GM21737 (cell line): ENCODE data around the gene CNGA3.
"Not testable (repeated sequence)": the region's sequence is repeated elsewhere in the genome, so short reads cannot be mapped to it uniquely, and the experiment has no call there.

Source experiments
- ATAC-seq: cut with Tn5 transposase; IDR thresholded peaks from one replicate; pipeline ENCODE4 v1.9.1; 2021; ENCODE audit warnings: mild to moderate bottlenecking, moderate library complexity; ENCODE audit not compliant: unreplicated experiment

CNGA3 gene

DNA sequence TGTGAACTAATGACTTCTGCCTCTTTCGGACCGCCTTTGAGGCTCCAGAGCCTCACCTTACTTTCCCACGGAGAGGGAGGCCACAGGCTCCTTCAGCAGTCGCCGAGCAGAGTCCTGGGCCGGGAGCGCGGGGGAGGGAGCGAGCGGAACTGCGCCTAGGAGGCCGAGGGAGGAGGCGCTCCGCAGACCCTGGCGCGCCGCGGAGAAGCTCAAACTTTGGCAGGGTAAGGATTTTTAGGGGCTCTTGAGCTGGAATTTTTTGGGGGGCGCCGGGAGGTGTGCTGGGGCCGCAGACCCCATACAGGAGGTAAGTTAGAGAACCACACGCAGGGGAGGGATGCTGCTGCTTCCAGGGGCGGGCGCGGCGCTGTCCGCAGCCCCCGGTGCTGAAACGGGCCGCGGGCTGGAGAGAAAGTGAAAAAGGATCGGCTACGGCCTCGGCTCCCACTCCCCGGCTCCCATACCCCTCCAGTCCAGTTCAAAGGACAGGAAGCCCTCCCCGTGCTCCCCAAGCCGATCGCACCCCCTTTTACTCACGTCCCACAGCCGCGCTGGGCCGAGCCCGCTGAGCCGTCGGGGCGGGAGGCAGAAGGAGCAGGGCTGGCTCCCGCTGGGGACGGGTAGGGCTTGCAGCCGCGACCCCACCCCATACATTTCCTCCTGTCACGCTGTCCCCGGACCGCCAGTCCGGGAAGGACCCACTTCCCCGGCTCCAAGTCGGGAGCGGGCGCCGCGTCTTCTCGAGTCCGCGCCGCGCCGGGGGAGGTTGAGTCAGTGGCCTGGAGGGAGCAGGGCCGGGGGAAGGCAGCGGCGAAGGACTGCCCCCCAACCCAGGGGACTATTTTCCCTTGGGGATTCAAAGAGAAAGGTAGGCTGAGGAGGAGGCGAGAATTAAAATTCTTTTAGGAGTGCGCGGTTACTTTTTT lies at the start of gene CNGA3:
TSS of gene CNGA3 (plus strand) at position 146 of the 926 bp plus-strand sequence. CDS start 23,520 bp downstream, outside the sequence.
- no peak for ATAC-seq

DNA sequence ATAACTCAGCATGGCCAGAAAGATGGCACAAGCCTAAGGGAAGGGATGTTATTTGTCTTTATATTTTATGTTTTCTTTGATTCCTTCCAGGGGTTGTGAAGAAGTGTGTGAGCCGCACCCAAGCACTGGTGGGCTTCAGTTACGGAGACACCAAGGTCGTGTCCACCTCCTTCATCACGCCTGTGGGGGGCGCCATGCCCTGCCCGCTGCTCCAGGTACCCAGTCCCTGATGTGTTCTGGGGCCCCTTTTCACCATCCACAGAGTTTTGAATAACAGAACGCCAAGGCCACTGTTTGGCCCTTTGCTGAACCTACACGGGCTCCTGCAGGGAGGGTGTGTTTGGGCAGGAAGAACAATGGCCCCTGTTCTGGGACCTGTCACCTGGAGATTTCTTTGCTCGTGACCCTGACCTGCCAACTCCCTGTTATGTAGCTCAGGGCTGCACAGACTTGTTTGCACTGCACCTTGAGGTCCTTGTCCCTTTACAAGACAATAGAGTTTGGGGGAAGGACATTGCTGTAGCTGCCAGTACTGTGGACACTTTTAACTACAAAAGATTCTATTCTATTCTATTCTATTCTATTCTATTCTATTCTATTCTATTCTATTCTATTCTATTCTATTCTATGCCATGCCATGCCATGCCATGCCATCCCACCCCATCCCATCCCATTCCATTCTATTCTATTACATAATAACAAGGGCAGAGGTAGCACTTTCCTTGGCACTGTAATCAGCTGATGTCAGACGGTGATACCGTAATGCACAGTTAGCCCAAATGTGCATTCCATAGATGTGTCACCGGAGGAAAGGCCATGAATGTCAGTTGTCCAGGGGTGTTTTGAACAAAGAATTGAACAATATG lies 48.2 kb upstream of the CNGA3 start:
- no peak for ATAC-seq

DNA sequence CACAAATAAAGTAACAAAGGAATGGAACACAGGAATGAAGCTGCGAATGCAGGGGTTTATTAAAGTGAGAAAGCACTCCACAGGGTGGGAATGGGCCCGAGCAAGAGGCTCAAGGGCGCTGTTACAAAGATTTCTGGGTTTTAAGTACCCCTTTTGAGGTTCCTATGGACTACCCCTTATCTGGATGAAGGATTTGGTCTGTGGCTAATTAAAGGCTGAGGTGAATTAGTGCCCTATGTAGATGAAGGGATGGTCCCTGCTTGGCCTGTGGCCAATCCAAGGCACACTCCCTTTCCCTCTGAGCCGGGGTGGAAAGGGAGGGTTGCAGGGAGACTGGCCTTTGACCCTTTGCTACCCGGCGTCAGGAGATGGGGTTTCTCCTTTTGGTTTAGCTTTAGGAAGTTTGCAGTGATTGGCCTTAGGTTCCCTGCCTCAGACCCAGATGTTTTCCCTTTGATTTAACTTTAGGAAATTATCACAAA lies 47.5 kb upstream of the CNGA3 start:
- ATAC-seq: no peak

DNA sequence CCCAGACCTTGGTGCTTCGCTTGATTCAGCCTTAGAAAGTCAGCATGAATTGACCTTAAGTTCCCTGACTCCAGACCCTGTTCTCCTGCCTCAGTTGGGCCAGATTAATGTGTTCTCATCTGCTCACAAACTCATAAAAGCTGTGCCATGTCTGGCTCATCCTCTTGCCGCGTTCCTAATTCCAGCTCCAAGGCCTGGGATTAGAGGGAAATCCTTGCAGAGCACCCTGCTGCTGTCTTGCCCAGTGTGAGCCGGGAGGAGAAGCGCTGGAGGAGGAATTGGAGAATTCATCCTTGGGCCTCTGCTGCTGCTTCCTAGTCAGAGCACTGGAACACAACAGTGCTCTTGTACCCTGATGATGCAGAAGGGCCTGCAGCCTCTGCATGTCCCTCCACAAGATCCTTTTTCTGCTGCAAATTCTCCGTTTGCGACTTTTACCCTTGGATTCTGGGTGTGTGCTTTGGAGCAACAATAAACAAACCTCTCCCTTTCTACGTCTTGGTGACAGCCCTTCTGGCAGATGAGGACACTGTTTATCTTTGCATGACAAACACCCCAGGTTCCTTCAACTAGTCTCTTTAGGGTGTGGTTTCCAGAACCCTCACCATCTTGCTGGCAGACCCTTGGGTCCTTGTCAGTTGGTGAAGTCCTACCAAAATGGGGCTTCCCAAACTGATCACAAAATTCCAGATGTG lies 46.9 kb upstream of the CNGA3 start:
- ATAC-seq: no peak

DNA sequence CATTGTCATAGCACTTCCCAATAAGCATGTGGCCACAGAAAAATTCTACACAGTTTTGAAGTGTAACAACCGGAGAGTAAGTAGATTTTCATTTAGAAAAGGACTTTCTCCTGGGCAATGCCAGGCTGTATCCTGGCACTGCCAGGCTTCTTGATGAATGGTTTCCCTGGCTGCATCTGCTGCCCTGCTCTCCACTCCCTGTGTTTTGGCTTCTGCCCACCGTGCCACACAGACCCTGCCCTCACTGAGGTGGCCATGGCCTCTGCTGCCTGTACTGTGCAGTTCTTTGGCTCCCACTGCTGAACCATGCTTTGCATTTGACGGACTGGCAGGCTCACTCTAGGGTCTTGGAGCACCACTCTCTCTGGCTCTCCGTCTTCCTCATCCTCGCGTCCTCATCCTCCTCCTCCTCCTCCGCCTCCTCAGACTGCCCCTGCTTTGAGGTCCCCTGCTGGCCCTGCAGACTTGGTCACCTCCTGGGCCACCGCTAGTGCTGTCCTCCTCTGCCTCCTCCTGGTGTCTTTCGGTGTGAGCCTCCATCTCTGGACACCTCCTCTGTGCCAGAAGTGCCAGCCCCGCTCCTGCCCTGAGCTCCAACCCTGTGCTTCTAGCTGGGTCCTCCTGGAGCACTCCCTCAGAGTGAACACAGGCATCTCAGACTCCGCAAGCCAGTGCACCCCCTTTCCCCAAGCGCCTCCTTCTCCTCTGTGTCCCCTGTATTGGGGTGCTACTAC lies 45.9 kb upstream of the CNGA3 start:
- no peak for ATAC-seq

DNA sequence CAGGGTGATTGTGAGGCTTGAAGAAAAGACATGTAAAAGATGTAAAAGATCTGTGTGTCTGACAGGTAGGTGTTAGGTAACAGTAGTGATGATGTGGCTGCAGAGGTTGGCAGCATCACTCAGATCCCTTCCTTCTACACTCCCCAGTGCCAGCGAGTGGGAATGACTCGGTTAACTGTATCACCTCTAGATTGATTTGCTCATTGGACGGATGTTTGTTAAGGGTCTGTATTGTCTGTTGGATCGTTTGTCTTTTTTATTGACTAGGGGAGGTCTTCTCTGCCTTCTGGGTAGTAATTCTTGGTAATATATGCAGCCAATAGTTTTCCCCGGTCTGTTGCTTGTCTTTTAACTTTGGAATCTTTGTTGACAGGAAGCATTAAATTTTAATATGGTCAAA lies 44.8 kb upstream of the CNGA3 start:
- ATAC-seq: no peak

DNA sequence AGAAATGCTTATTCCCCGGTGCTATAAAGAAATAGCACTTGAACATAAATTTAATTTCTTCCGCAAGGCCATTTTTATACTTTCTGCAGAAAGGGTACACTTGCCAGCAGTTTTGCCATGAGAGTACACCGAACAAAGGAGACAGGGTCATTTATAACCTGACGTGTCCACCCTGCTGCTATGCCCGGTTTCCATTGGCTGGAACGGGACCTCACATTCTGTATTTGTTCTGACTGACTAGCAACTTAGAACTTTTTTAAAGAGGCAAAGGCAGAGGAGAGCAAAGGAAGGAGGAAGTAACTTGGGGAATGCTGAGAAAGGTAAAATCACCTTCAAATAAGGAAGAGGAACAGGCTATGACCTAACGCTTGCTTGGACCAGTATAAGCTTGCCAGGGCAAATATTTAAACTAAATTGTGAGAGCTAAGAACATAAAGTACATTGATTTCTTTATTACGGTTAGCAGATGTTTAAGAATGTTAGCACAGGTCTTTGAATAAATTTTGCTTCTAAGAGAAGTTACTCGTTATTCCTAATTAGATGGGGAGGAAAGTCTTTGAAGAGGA lies 39.0 kb upstream of the CNGA3 start:
- not testable (repeated sequence) for ATAC-seq

DNA sequence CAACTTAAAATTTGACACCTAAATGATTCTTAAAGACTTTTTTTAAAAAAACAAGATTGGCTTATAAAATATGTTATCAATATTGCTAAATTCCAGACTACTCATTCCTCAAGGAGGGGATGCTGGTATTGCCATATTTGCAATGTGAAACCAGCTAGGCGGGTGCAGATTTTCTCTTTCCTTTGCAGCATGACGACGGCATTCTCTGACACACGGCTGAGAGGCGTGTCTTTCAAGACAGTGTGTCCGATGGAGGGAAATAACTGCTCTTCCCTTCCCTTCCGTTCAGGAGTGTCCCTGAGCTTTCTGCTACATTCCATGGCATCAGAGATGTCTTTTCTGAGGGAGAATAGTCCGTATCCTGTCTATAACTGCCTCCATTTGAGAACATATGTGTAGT lies 38.2 kb upstream of the CNGA3 start:
- ATAC-seq: no peak

DNA sequence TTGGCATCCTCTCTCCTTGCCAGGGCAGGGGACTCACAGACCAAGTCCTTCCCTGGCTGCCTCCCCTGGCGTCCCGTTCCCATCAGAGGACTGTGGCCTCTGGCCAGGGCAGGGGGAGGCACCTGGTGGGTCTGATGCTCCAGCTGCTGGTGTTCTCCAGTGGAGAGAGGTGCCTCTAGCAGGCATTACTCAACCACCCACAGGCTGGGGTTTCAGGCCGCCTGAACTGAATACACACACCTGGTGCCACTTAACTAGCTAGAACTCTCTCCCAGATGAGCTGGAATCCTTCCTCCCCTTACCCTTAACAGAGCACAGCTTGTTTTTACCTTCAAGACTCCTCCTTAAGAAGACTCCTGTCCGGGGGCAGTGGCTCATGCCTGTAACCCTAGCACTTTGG lies 37.7 kb upstream of the CNGA3 start:
- no peak for ATAC-seq

DNA sequence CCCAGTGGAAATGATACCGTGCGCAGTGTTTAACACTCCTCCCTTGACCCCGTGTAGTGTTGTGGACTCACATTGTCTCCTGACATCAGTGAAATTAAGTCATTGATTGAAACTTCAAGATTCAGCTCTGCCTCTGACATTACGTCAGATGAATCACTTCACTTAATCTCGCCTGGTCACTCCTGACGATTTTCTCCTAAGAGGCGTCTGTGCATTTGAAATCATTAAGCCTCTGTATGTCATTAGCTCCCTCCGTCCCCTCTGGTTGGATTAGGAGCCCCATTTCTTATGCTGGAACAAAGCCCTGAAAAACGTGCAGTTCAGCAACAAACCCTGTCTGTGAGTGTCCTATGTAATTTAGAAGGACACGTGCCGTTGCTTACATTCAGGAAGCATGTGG lies 36.7 kb upstream of the CNGA3 start:
- ATAC-seq: no peak

DNA sequence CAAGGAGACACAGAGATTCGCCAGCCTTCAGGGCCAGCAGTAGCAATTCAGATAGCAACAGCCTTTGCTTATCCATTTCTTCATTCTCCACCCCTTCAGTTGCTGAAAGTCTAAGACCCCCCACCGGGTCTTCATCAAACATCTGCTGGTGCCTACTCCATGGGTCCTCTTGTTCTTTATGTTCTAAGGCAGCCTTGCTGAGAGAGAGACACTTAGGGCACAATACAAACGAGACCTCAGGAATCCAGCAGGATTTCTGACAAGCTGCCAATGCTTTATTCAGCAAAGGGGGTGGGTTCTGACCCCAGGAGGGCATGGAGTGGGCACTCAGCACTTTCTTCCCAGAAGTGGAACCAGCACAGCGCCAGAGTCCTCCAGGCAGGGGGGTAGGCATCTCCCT lies 36.2 kb upstream of the CNGA3 start:
- ATAC-seq: no peak

DNA sequence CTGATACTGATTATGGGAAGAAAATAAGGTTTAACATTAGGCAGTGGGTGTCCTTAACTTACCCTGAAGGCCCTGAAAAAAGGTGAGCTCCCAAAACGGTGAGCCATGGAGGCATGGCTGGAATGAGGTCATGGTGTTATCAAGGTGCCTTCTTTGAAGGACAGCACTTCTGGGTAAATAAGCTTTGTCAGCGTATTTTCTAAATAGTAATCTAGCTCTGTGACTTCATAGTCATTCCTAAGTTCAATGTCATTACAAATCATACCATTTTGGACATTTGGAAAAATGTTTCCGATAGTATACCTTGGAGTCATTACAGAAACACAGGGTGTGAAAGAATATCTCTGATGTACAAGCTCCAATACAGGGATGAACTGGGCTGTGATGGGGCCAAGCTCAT lies 35.2 kb upstream of the CNGA3 start:
- no peak for ATAC-seq

DNA sequence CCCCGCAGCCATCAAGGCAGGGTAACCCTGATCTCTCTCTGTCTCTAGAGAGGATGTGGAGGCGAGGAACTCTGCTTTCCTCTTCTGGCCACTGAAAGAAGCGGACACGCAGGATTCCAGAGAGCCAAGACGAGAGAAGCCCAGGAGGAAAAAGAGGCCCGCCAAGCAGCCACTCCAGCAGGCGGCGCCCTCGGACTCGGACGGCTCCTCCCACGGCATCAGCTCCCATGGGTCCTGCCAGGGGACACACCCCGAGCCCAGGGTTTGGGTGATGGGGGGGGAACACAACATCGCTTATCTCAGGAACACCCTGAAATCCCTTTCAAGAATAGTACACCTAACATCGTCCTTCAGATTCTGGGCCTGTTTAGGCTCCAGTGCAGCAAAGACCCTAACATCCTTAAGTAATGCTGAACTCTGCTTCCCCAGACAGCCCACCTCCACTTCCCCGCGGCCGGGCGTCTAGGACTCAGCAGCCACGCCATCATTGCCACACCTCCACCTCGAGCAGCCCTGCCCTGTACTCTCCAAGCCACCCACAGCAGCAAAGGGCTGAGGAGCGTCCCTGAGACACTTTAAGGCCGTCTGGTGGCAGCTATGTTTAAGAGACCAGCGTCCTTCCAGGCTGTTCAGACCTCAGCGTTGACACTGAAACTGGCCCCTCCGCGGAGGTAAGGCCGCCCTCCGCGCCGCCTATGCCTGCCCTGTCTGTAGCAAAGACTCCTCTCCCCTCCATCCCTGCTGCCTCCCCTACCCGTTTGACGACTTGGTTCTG lies 34.3 kb upstream of the CNGA3 start:
- ATAC-seq: no peak

DNA sequence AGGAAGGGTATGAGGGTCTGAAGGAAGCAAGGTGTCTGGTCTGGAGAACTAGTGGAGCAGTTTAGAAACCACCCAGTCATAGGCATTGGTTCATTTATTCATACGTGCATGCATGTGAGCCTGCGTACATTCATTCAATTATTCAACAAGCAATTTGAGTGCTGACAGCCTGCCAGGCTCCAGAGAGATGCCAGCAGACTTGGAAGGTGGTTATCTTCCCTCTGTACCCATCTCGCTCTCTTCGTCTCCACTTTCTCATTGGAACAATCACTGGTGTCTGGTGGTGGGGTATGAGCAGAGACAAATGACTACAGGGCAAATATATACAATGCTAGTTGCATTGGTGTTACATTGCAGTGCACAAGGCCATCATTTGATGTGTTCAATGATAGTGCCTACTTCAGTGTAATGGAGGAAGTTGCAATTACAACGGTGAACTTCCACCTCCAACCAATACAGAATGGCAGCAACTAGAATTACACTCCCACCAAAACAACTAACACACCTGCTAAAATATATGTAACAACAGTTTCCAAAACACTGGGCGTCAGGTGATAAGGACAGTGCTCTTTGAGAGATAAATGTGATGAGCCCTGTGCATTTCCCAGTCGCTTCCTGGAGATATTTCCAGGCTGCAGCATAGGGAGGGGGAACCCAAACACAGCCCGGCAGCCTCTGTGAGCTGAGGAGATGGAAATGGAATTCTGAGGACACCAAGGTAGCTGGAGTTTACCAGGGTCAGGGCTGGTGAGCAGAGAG lies 32.6 kb upstream of the CNGA3 start:
- no peak for ATAC-seq

DNA sequence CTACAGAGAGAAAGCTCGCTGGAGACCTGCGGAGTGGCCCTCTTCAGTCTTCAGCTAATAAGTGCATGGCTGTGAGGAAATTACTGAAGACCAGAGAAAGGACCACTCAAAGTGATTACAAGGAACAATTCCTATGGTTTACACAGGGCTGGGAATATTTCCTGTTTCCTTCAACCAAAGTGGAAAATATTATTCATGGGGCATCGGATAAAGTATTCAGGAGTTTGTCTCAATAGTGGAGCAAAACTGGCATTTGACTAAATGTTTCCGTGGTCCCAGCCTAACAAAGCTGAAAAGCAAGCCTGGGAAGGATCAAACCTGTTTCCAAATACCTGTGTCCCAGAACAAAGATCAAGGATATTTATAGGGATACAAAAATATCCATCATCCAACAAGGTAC lies 32.0 kb upstream of the CNGA3 start:
- no peak for ATAC-seq

DNA sequence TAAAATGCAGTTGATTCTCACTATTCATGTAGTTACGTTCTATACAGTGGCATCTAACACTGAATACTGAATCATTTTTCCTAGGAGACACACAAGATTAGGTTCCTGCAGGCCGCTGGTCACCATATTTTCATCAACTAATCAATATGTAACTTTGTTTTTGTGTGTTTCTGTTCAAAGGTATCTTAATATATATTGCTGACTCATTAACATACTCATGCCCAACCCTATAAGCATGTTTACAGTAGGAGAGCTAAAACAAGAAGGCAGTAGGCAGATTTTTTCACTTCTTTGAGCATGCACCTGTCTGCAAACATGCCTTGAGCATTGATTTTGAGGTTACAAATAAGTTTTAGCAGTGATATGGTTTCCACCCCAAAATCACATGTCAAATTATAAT lies 30.3 kb upstream of the CNGA3 start:
- ATAC-seq: no peak

DNA sequence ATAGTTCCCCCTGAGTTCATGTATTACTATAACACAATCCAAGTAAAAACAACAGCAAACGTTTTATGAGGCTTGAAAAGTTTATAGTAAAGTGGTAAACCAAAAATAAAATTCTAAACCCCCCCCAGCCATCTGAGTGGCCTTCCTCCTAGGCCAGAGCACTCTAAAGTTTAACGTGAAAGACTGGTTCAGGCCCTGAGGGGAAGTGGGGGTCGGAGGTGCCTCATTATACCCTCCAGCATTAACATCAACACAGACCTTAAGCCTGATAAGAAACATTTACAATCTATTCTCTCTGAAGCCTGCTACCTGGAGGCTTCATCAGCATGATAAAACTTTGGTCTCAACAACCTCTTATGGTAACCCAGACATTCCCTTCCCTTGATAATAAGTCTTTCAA lies 29.0 kb upstream of the CNGA3 start:
- no peak for ATAC-seq

DNA sequence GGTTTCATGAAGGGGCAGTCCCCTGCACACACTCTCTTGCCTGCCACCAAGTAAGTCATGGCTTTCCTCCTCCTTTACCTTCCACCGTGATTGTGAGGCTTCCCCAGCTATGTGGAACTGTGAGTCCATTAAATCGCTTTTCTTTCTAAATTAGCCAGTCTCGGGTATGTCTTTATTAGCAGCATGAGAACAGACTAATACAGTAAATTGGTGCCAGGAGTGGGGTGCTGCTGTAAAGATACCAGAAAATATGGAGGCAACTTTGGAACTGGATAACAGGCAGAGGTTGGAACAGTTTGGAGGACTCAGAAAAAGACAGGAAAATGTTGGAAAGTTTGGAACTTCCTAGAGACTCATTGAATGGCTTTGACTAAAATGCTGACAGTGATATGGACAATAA lies 26.1 kb upstream of the CNGA3 start:
- not testable (repeated sequence) for ATAC-seq

DNA sequence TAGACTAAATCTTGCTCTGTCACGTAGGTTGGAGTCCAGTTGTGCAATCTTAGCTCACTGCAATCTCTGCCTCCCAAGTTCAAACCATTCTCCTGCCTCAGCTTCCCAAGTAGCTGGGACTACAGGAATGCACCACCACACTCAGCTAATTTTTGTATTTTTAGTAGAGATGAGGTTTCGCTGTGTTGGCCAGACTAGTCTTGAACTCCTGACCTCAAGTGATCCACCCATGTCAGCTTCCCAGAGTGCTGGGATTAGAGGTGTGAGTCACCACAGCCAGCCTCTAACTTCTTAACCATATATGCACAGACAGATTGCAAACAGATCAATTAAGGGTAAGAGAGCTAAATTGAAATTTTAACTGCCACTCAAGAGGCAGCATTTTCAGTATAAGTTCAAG lies 22.1 kb upstream of the CNGA3 start:
- no peak for ATAC-seq
